OCI-LY3 (cell line): ENCODE measurements around the gene SSR4.

Source experiments
- H2AFZ ChIP-seq: fragments of 200-600, 300-600 bp; shearing (Covaris generic); 2 replicates; pipeline ENCODE4 v1.6.0; 2014; ENCODE audit warnings: antibody characterized with exemption, low read depth, low read length
- H3K27ac ChIP-seq: fragments of 200-600, 300-600 bp; sonication (generic); 2 replicates; pipeline ENCODE4 v1.5.1; 2014; ENCODE audit warnings: mild to moderate bottlenecking, low read length, moderate library complexity, mixed read lengths
- H3K27me3 ChIP-seq: fragments of 200-600, 300-600 bp; sonication (generic); 2 replicates; pipeline ENCODE4 v1.6.1; 2014; ENCODE audit warnings: low read depth, low read length, mixed read lengths
- H3K36me3 ChIP-seq: fragments of 200-600, 300-600 bp; sonication (generic); replicated peaks from 2 replicates; pipeline ENCODE3; 2014; ENCODE audit warnings: low read depth, low read length, mixed read lengths
- H3K4me1 ChIP-seq: fragments of 300-600, 200-600 bp; sonication (generic); 2 replicates; pipeline ENCODE4 v1.6.1; 2014; ENCODE audit warnings: low read length, mixed read lengths
- H3K4me2 ChIP-seq: fragments of 200-600, 300-600 bp; sonication (generic); 2 replicates; pipeline ENCODE4 v1.6.1; 2014; ENCODE audit warnings: low read length, mixed read lengths
- H3K4me3 ChIP-seq: fragments of 300-600, 200-600 bp; sonication (generic); 2 replicates; pipeline ENCODE4 v1.5.1; 2014; ENCODE audit warnings: antibody characterized with exemption, mild to moderate bottlenecking, low read length, moderate library complexity
- H3K79me2 ChIP-seq: fragments of 300-600, 200-600 bp; shearing (Covaris generic); 2 replicates; pipeline ENCODE4 v1.6.1; 2014; ENCODE audit warnings: mild to moderate bottlenecking, low read length, mixed read lengths
- H3K9ac ChIP-seq: fragments of 300-600, 200-600 bp; shearing (Covaris generic); 2 replicates; pipeline ENCODE4 v1.6.0; 2014; ENCODE audit warnings: mild to moderate bottlenecking, low read length, moderate library complexity
- H3K9me3 ChIP-seq: fragments of 200-600, 300-600 bp; shearing (Covaris generic); 2 replicates; pipeline ENCODE4 v1.6.1; 2014; ENCODE audit warnings: low read length, mixed read lengths; ENCODE audit not compliant: insufficient read depth
- H4K20me1 ChIP-seq: fragments of 200-600, 300-600 bp; sonication (generic); 2 replicates; pipeline ENCODE4 v1.6.1; 2016; ENCODE audit warnings: low read length, mixed read lengths; ENCODE audit not compliant: insufficient read depth
- EZH2phosphoT487 ChIP-seq: fragments of 200-600 bp; shearing (Covaris generic); IDR thresholded peaks from 2 replicates; pipeline ENCODE4 v1.6.1; 2018; ENCODE audit warnings: antibody characterized with exemption, mixed run types, low read depth
- TF ChIP-seq, protein P1 (sequence below): fragments of 200-600, 300-600 bp; sonication (generic); IDR thresholded peaks from 2 replicates; pipeline ENCODE4 v1.5.1; 2014; ENCODE audit warnings: antibody characterized with exemption, low read length, low read depth

Gene SSR4

DNA sequence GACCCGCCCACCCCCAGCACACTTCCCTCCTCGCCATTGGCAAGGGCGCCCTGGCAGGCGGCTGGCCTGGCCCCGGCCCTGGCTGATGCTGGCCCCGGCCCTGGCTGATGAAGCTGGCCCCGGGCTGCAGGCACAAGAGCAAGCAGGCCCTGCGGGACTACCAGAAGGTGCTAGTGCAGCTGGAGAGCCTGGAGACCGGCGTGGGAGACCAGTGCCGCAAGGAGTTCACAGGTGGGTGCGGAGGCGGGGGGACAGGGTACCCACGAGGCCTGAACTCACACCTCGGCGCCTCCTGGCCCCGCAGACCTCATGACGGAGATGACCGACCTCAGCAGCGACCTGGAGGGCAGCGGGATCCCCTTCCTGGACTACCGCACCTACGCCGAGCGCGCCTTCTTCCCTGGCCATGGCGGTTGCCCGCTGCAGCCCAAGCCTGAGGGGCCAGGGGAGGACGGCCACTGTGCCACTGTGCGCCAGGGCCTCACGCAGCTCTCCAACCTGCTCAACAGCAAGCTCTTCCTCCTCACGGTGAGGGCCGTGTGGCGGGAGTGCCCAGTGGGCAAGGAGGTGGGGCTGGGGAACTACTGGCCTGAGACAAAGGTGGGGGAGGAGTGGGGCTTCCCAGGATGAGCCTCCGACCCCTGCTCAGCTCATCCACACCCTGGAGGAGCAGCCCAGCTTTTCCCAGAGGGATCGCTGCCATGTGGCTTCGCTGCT lies 19.7 kb upstream of the SSR4 start:
- no peak overlapping the region for H3K9ac ChIP-seq
- no peak overlapping the region for H3K4me3 ChIP-seq
- no peak overlapping the region for H3K27ac ChIP-seq
- no peak overlapping the region for H3K4me2 ChIP-seq
- H3K27me3 ChIP-seq = no peaks in the 10 kb centered on the region
- H4K20me1 ChIP-seq = no peaks in the 10 kb centered on the region
- H3K79me2 ChIP-seq = no peaks in the 10 kb centered on the region
- no peaks in the 10 kb centered on the region for H3K36me3 ChIP-seq
- no peak for TF ChIP-seq EZH2phosphoT487
- TF ChIP-seq, protein P1, sequence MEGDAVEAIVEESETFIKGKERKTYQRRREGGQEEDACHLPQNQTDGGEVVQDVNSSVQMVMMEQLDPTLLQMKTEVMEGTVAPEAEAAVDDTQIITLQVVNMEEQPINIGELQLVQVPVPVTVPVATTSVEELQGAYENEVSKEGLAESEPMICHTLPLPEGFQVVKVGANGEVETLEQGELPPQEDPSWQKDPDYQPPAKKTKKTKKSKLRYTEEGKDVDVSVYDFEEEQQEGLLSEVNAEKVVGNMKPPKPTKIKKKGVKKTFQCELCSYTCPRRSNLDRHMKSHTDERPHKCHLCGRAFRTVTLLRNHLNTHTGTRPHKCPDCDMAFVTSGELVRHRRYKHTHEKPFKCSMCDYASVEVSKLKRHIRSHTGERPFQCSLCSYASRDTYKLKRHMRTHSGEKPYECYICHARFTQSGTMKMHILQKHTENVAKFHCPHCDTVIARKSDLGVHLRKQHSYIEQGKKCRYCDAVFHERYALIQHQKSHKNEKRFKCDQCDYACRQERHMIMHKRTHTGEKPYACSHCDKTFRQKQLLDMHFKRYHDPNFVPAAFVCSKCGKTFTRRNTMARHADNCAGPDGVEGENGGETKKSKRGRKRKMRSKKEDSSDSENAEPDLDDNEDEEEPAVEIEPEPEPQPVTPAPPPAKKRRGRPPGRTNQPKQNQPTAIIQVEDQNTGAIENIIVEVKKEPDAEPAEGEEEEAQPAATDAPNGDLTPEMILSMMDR = no peak
- no peak overlapping the region for H2AFZ ChIP-seq
- no peaks in the 10 kb centered on the region for H3K9me3 ChIP-seq
- no peaks in the 10 kb centered on the region for H3K4me1 ChIP-seq

DNA sequence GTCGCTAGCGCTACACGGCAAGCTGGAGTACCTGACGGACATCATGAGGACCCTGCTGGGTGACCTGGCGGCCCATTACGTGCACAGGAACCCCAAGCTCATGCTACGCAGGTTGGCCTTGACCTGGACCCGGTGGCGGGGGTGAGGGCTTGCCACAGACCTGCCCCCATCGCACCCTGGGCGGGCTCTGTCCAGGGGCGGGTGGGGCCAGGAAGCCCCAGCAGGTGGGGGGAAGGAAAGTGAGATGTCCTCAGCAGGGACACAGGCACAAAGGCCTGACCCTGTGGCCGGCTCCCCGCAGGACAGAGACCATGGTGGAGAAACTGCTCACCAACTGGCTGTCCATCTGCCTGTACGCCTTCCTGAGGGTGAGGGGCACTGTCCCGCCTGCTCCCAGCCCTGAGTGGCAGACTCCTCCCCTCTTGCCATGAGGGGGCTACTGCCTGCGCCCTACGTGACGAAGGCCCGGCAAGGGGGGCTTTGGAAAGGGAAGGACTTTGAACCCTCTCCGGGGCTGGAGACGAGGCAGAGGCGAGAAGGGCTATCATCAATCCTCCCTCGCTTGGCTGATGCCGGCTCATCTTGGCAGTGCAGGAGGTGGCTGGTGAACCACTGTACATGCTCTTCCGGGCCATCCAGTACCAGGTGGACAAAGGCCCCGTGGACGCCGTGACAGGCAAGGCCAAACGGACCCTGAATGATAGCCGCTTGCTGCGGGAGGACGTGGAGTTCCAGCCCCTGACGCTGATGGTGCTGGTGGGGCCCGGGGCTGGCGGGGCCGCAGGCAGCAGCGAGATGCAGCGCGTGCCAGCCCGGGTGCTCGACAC lies 19.0 kb upstream of the SSR4 start:
- no peak for TF ChIP-seq EZH2phosphoT487
- TF ChIP-seq, protein P1 = no peak
- Histone ChIP-seq H3K9me3 (no peaks in the 10 kb centered on the region), H3K79me2 (no peaks in the 10 kb centered on the region), H3K27ac (no peak overlapping the region), H3K27me3 (no peaks in the 10 kb centered on the region), H4K20me1 (no peaks in the 10 kb centered on the region), H3K4me3 (no peak overlapping the region), H3K4me1 (no peaks in the 10 kb centered on the region), H3K4me2 (no peak overlapping the region), H3K9ac (no peak overlapping the region), H3K36me3 (no peaks in the 10 kb centered on the region), H2AFZ (no peak overlapping the region)

DNA sequence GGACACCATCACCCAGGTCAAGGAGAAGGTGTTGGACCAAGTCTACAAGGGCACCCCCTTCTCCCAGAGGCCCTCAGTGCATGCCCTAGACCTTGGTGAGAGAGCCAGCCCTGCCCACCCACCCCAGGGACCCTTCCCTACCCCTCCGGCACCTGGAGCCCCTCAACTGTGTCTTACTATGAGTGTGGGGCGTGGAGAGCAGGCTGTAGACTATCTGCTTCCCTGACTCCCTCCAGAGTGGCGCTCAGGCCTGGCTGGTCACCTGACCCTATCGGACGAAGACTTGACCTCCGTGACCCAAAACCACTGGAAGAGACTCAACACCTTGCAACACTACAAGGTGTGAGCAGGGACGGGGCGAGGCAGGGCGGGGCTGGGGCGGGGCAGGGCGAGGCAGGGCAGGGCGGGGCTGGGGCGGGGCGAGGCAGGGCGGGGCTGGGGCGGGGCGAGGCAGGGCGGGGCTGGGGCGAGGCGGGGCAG lies 18.3 kb upstream of the SSR4 start:
- H3K79me2 ChIP-seq = no peaks in the 10 kb centered on the region
- no peaks in the 10 kb centered on the region for H3K9me3 ChIP-seq
- no peak overlapping the region for H3K9ac ChIP-seq
- no peak overlapping the region for H3K4me3 ChIP-seq
- no peaks in the 10 kb centered on the region for H3K4me1 ChIP-seq
- no peaks in the 10 kb centered on the region for H4K20me1 ChIP-seq
- no peaks in the 10 kb centered on the region for H3K36me3 ChIP-seq
- TF ChIP-seq, protein P1 = no peak
- no peak for TF ChIP-seq EZH2phosphoT487
- H3K27me3 ChIP-seq = no peaks in the 10 kb centered on the region
- no peak overlapping the region for H3K4me2 ChIP-seq
- no peak overlapping the region for H2AFZ ChIP-seq
- H3K27ac ChIP-seq = no peak overlapping the region

DNA sequence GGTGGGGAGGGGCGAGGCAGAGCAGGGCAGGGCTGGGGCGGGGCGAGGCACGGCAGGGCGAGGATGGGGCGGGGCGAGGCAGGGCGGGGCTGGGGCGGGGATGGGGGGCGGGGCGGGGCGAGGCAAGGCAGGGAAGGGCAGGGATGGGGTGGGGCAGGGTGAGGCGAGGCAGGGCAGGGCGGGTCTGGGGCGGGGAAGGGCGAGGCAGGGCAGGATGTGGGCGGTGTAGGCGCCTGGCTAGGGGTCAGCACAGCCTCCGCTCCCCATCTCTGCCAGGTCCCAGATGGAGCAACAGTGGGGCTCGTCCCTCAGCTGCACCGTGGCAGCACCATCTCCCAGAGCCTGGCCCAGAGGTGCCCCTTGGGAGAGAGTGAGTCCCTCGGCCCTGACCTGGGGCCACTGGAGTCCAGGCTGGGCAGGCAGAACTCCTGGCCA lies 17.8 kb upstream of the SSR4 start:
- no peaks in the 10 kb centered on the region for H3K27me3 ChIP-seq
- no peaks in the 10 kb centered on the region for H3K9me3 ChIP-seq
- no peak overlapping the region for H3K4me2 ChIP-seq
- H3K4me3 ChIP-seq = no peak overlapping the region
- no peaks in the 10 kb centered on the region for H3K36me3 ChIP-seq
- no peaks in the 10 kb centered on the region for H3K79me2 ChIP-seq
- H3K27ac ChIP-seq = no peak overlapping the region
- H4K20me1 ChIP-seq = no peaks in the 10 kb centered on the region
- TF ChIP-seq, protein P1 = no peak
- TF ChIP-seq EZH2phosphoT487 = no peak
- no peaks in the 10 kb centered on the region for H3K4me1 ChIP-seq
- no peak overlapping the region for H3K9ac ChIP-seq
- no peak overlapping the region for H2AFZ ChIP-seq
